B cell (primary cell): ENCODE measurements around the gene NCKAP1. TPM values are rescaled to one million over a fixed set of nuclear protein-coding genes. Genes with fewer than 3 reads are reported as not detected.

Experiments
- ATAC-seq: fragments of 200-7000 bp; cut with Tn5 transposase; one replicate; pipeline ENCODE4 v1.10.0; 2021; ENCODE audit warnings: low read depth, mild to moderate bottlenecking, moderate number of reproducible peaks, moderate library complexity
- CTCF ChIA-PET: fragments of 350-600 bp; sonication (Branson Sonifier 250); formaldehyde crosslinking; loops from one replicate; lab custom pipeline; 2021; ENCODE audit warnings: antibody characterized with exemption, inconsistent platforms; lab: Charles Lee
- POLR2A ChIA-PET: fragments of 350-600 bp; sonication (Branson Sonifier 250); formaldehyde crosslinking; loops from one replicate; lab custom pipeline; 2021; ENCODE audit warnings: antibody characterized with exemption; lab: Charles Lee
- DNase-seq: peaks from one replicate; pipeline ENCODE4 v3.0.0; 2013
- H2AFZ ChIP-seq: 2 replicates; pipeline ENCODE4 v1.6.1; 2012; ENCODE audit warnings: mild to moderate bottlenecking, low read depth, low read length; ENCODE audit not compliant: insufficient read depth, poor library complexity, severe bottlenecking
- H3K27ac ChIP-seq, 2 donors: 1 replicate in 1 of 2; 2 replicates in 1 of 2; pipeline ENCODE4 v1.5.1; 2012 to 2013; ENCODE audit warnings: low read length in 2 of 2, mild to moderate bottlenecking in 2 of 2, moderate library complexity in 1 of 2
- H3K27me3 ChIP-seq, 4 experiments: fragments of 200-600 bp in 1 of 4; sonication (generic) in 1 of 4; replicated peaks in 1 of 4; 1 replicate in 2 of 4; 2 replicates in 2 of 4; pipeline versions ENCODE4 v1.6.1 to v1.7.0; 2013 to 2016; ENCODE audit warnings: low read length in 3 of 4, mild to moderate bottlenecking in 2 of 4, mixed read lengths in 1 of 4, moderate library complexity in 1 of 4; ENCODE audit not compliant: insufficient read depth in 4 of 4, control insufficient read depth in 3 of 4; ENCODE audit errors: control extremely low read depth in 1 of 4
- H3K36me3 ChIP-seq, 2 experiments: replicated peaks in 1 of 2; 1 replicate in 1 of 2; 2 replicates in 1 of 2; pipeline versions ENCODE4 v1.6.1 to v1.7.1; 2013; ENCODE audit warnings: low read length in 1 of 2; ENCODE audit not compliant: insufficient read depth in 2 of 2, control insufficient read depth in 1 of 2; ENCODE audit errors: control extremely low read depth in 1 of 2, extremely low read depth in 1 of 2
- H3K4me1 ChIP-seq, 2 donors: fragments of 200-600 bp in 1 of 2; sonication (generic) in 1 of 2; 1 replicate in 1 of 2; 2 replicates in 1 of 2; pipeline versions ENCODE4 v1.5.1 to v1.6.1; 2013 to 2017; ENCODE audit warnings: low read length in 2 of 2; ENCODE audit not compliant: control insufficient read depth in 2 of 2, insufficient read depth in 2 of 2
- H3K4me2 ChIP-seq: replicated peaks from 2 replicates; pipeline ENCODE3; 2012; ENCODE audit warnings: mild to moderate bottlenecking, low read depth, low read length; ENCODE audit not compliant: poor library complexity, severe bottlenecking
- H3K4me3 ChIP-seq, 5 experiments: fragments of 200-600 bp in 1 of 5; sonication (generic) in 1 of 5; 1 replicate in 3 of 5; 2 replicates in 2 of 5; pipeline versions ENCODE4 v1.5.1 to v1.7.0; 2011 to 2016; ENCODE audit warnings: low read length in 4 of 5, mild to moderate bottlenecking in 4 of 5, low read depth in 2 of 5, control low read depth in 1 of 5, moderate library complexity in 1 of 5; ENCODE audit not compliant: insufficient read depth in 1 of 5; ENCODE audit errors: control extremely low read depth in 1 of 5, extremely low read depth in 1 of 5
- H3K79me2 ChIP-seq: fragments of 200-600 bp; sonication (generic); one replicate; pipeline ENCODE4 v1.6.0; 2016; ENCODE audit warnings: low read length; ENCODE audit not compliant: control insufficient read depth, insufficient read depth
- H3K9ac ChIP-seq: fragments of 200-600 bp; sonication (generic); 2 replicates; pipeline ENCODE4 v1.6.1; 2017; ENCODE audit warnings: mild to moderate bottlenecking, low read length, moderate library complexity
- H3K9me3 ChIP-seq, 3 donors: one replicate each; pipeline versions ENCODE4 v1.6.1 to v1.7.1; 2013; ENCODE audit warnings: low read length in 2 of 3; ENCODE audit not compliant: control insufficient read depth in 2 of 3, insufficient read depth in 1 of 3; ENCODE audit errors: control extremely low read depth in 1 of 3
- H4K20me1 ChIP-seq: 2 replicates; pipeline ENCODE4 v1.6.0; 2012; ENCODE audit warnings: mild to moderate bottlenecking, low read length; ENCODE audit not compliant: insufficient read depth, control insufficient read depth, poor library complexity, severe bottlenecking
- H3K27ac Mint-ChIP-seq: one replicate; pipeline ENCODE4 v1.8.0; 2021; ENCODE audit warnings: mixed read lengths
- H3K27me3 Mint-ChIP-seq: one replicate; pipeline ENCODE4 v1.8.0; 2021; ENCODE audit warnings: mixed read lengths
- H3K4me1 Mint-ChIP-seq: one replicate; pipeline ENCODE4 v1.8.0; 2021; ENCODE audit warnings: mixed read lengths
- H3K4me3 Mint-ChIP-seq: one replicate; pipeline ENCODE4 v1.8.0; 2021; ENCODE audit warnings: mixed read lengths
- H3K9me3 Mint-ChIP-seq: one replicate; pipeline ENCODE4 v1.8.0; 2022; ENCODE audit warnings: mixed read lengths; ENCODE audit not compliant: insufficient read depth
- EZH2 ChIP-seq: IDR thresholded peaks from 2 replicates; pipeline ENCODE4 v1.6.1; 2012; ENCODE audit warnings: borderline replicate concordance, low read depth, mild to moderate bottlenecking, moderate library complexity, low read length; ENCODE audit not compliant: insufficient read depth, poor library complexity, severe bottlenecking
- WGBS: methylation state at CpG from one replicate; pipeline ENCODE4 v1.1.5; 2013; ENCODE audit warnings: missing lambda C conversion rate; ENCODE audit not compliant: insufficient coverage; 5-methylcytosine and 5-hydroxymethylcytosine counted together
- intact Hi-C: fragments of 100-400 bp; cut with micrococcal nuclease; formaldehyde crosslinking; loops from one replicate; pipeline ENCODE4 v1.10.0; 2022
- polyA plus RNA-seq: library from polyadenylated mRNA; depleted of rRNA; stranded (reverse); fragments of >200 nt; gene quantifications from 2 replicates; pipeline ENCODE4 v1.2.3, GENCODE V29; 2012
- total RNA-seq, 2 donors: library from RNA; stranded (reverse); fragments of 120-200 nt in 1 of 2; gene quantifications; 1 replicate in 1 of 2; 2 replicates in 1 of 2; pipeline versions ENCODE4 v1.2.3 to v1.2.4, GENCODE V29; 2013 to 2022
- TF ChIP-seq, protein P1 (sequence below): fragments of 200-600 bp; IDR thresholded peaks from one replicate; pipeline ENCODE4 v1.8.0; 2022; ENCODE audit warnings: antibody characterized with exemption, mild to moderate bottlenecking

NCKAP1 gene
- total and polyA plus RNA-seq, 2 donors (not counting 1 experiment from before 2014, with no cell fraction given), result 0.05 TPM; not detected in 1

DNA sequence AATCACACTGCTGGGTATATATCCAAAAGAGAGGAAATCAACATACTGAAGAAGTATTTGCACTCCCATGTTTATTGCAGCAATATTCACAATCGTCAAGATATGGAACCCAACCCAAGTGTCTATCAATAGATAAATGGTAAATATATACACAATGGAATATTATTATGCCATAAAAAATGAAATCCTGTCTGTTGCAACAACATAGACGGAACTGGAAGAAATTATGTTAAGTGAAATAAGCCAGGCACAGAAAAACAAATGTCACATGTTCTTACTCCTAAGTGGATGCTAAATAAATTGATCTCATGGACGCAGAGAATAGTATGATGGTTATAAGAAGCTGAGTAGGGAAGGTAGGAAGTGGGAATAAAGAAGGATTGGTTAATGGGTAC lies 65.7 kb downstream of the NCKAP1 start:
- Histone ChIP-seq H3K27me3 (peaks cover 0 to 4% (median 0%) of the 10 kb centered on the region in 4 experiments), H3K27ac (no peak overlapping the region), H4K20me1 (no peaks in the 10 kb centered on the region), H3K4me3 (no peak overlapping the region), H3K9ac (no peak overlapping the region), H3K9me3 (no peaks in the 10 kb centered on the region), H3K4me1 (no peaks in the 10 kb centered on the region), H3K36me3 (no peaks in the 10 kb centered on the region), H2AFZ (no peak overlapping the region), H3K4me2 (no peak overlapping the region), H3K79me2 (no peaks in the 10 kb centered on the region)
- DNase-seq, result no peak
- ChIA-PET CTCF (no interaction called here), POLR2A (no interaction called here)
- intact Hi-C loops, result no loop called here
- 100% methylated on average over 1 of the region's 3 CpGs for WGBS
- Mint-ChIP-seq H3K4me3 (no peak overlapping the region), H3K4me1 (peaks cover 1% of the 10 kb centered on the region), H3K27me3 (peaks cover 3% of the 10 kb centered on the region), H3K9me3 (no peaks in the 10 kb centered on the region), H3K27ac (no peak overlapping the region)
- no peak for ATAC-seq
- TF ChIP-seq, protein P1, sequence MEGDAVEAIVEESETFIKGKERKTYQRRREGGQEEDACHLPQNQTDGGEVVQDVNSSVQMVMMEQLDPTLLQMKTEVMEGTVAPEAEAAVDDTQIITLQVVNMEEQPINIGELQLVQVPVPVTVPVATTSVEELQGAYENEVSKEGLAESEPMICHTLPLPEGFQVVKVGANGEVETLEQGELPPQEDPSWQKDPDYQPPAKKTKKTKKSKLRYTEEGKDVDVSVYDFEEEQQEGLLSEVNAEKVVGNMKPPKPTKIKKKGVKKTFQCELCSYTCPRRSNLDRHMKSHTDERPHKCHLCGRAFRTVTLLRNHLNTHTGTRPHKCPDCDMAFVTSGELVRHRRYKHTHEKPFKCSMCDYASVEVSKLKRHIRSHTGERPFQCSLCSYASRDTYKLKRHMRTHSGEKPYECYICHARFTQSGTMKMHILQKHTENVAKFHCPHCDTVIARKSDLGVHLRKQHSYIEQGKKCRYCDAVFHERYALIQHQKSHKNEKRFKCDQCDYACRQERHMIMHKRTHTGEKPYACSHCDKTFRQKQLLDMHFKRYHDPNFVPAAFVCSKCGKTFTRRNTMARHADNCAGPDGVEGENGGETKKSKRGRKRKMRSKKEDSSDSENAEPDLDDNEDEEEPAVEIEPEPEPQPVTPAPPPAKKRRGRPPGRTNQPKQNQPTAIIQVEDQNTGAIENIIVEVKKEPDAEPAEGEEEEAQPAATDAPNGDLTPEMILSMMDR, result no peak
- TF ChIP-seq EZH2, result no peak

DNA sequence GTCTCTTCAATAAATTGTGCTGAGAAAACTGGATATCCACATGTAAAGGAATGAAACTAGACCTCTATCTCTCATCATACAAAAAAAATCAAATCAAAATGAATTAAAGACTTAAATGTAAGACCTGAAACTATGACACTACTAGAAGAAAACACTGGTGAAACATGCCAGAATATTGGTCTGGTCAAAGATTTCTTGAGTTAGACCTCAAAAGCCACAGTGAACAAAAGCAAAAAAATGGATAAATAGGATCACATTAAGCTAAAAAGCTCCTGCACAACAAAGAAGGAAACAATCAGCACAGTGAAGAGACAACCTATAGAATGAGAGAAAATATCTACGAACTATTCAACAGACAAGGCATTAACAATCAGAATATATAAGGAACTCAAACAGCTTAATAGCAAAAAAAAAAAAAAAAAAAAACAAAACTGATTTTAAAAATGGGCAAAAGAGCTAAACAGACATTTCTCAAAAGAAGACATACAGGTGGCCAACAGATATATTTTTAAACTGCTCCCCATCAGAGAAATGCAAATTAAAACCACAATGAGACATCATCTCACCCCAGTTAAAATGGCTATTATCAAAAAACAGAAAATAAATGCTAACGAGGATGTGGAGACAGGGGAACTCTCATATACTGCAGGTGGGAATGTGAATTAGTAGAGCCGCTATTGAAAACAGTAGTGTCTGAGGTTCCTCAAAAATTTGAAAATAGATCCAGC lies 66.3 kb downstream of the NCKAP1 start:
- no peaks in the 10 kb centered on the region for H3K9me3 ChIP-seq
- H3K27me3 ChIP-seq, result peaks cover 0 to 4% (median 0%) of the 10 kb centered on the region in 4 experiments
- WGBS, result no CpG with 5 or more reads among the region's 3 CpGs
- H3K36me3 ChIP-seq, result no peaks in the 10 kb centered on the region
- no peaks in the 10 kb centered on the region for H4K20me1 ChIP-seq
- POLR2A ChIA-PET, result no interaction called here
- no peak overlapping the region for H3K4me3 Mint-ChIP-seq
- DNase-seq, result no peak
- no peaks in the 10 kb centered on the region for H3K79me2 ChIP-seq
- no peaks in the 10 kb centered on the region for H3K9me3 Mint-ChIP-seq
- ATAC-seq, result no peak
- intact Hi-C loops, result no loop called here
- no peak overlapping the region for H2AFZ ChIP-seq
- no peak for TF ChIP-seq EZH2
- TF ChIP-seq, protein P1, result no peak
- no peak overlapping the region for H3K4me2 ChIP-seq
- peaks cover 3% of the 10 kb centered on the region for H3K27me3 Mint-ChIP-seq
- H3K4me1 Mint-ChIP-seq, result peaks cover 1% of the 10 kb centered on the region
- H3K27ac ChIP-seq, result no peak overlapping the region
- H3K4me3 ChIP-seq, result no peak overlapping the region
- no peak overlapping the region for H3K9ac ChIP-seq
- no peak overlapping the region for H3K27ac Mint-ChIP-seq
- H3K4me1 ChIP-seq, result no peaks in the 10 kb centered on the region
- CTCF ChIA-PET, result interaction anchor here (0.7 to 1.8 kb wide), 2 partner anchors 8 to 831 kb away, joined by 4 to 9 read pairs; no protein-coding TSS in a partner anchor
